OCI-LY3 (cell line): Measurements from ENCODE around the gene B4GALT2.
A peak's percentile ranks its signal among the peaks of the same experiment; 100 is the strongest.

Experiments
- H2AFZ ChIP-seq: fragments of 200-600, 300-600 bp; shearing (Covaris generic); 2 replicates; pipeline ENCODE4 v1.6.0; 2014; ENCODE audit warnings: antibody characterized with exemption, low read depth, low read length
- H3K27ac ChIP-seq: fragments of 200-600, 300-600 bp; sonication (generic); 2 replicates; pipeline ENCODE4 v1.5.1; 2014; ENCODE audit warnings: mild to moderate bottlenecking, low read length, moderate library complexity, mixed read lengths
- H3K27me3 ChIP-seq: fragments of 200-600, 300-600 bp; sonication (generic); 2 replicates; pipeline ENCODE4 v1.6.1; 2014; ENCODE audit warnings: low read depth, low read length, mixed read lengths
- H3K36me3 ChIP-seq: fragments of 200-600, 300-600 bp; sonication (generic); replicated peaks from 2 replicates; pipeline ENCODE3; 2014; ENCODE audit warnings: low read depth, low read length, mixed read lengths
- H3K4me1 ChIP-seq: fragments of 300-600, 200-600 bp; sonication (generic); 2 replicates; pipeline ENCODE4 v1.6.1; 2014; ENCODE audit warnings: low read length, mixed read lengths
- H3K4me2 ChIP-seq: fragments of 200-600, 300-600 bp; sonication (generic); 2 replicates; pipeline ENCODE4 v1.6.1; 2014; ENCODE audit warnings: low read length, mixed read lengths
- H3K4me3 ChIP-seq: fragments of 300-600, 200-600 bp; sonication (generic); 2 replicates; pipeline ENCODE4 v1.5.1; 2014; ENCODE audit warnings: antibody characterized with exemption, mild to moderate bottlenecking, low read length, moderate library complexity
- H3K79me2 ChIP-seq: fragments of 300-600, 200-600 bp; shearing (Covaris generic); 2 replicates; pipeline ENCODE4 v1.6.1; 2014; ENCODE audit warnings: mild to moderate bottlenecking, low read length, mixed read lengths
- H3K9ac ChIP-seq: fragments of 300-600, 200-600 bp; shearing (Covaris generic); 2 replicates; pipeline ENCODE4 v1.6.0; 2014; ENCODE audit warnings: mild to moderate bottlenecking, low read length, moderate library complexity
- H3K9me3 ChIP-seq: fragments of 200-600, 300-600 bp; shearing (Covaris generic); 2 replicates; pipeline ENCODE4 v1.6.1; 2014; ENCODE audit warnings: low read length, mixed read lengths; ENCODE audit not compliant: insufficient read depth
- H4K20me1 ChIP-seq: fragments of 200-600, 300-600 bp; sonication (generic); 2 replicates; pipeline ENCODE4 v1.6.1; 2016; ENCODE audit warnings: low read length, mixed read lengths; ENCODE audit not compliant: insufficient read depth
- EZH2phosphoT487 ChIP-seq: fragments of 200-600 bp; shearing (Covaris generic); IDR thresholded peaks from 2 replicates; pipeline ENCODE4 v1.6.1; 2018; ENCODE audit warnings: antibody characterized with exemption, mixed run types, low read depth
- TF ChIP-seq, protein P1 (sequence below): fragments of 200-600, 300-600 bp; sonication (generic); IDR thresholded peaks from 2 replicates; pipeline ENCODE4 v1.5.1; 2014; ENCODE audit warnings: antibody characterized with exemption, low read length, low read depth

B4GALT2 gene

DNA sequence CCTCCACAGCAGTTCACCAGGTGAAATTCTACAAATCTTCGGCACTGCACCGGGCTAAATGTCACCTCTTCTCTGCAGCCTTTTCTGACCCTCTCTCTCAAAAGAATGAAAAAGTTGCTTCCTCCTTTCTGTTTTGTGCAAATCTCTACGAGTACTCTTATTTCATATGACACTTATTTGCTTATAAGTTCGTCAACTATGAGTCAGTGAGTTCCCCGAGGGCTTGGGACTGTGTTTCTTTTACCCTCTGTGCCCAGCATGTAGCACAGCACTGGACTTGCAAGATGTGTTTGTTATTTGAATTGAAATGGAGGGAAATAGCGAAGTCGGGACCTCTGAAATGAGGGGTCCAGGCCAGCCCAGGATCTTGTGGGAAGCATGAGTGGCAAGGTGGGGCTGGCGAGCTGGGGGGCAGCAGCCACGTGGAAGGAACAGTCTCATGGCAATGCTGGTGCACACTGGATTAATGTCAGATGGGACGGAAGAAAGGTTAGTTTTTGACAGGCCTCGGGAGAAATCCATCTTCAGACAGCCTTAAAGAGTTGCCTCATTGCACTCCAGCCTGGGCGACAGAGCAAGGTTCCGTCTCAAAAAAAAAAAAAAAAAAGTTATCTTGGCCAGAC, 46.0 kb downstream of the B4GALT2 start:
- Histone ChIP-seq H3K9me3 (no peaks in the 10 kb centered on the region), H3K4me2 (peak overlapping the region; percentile 78), H3K79me2 (no peaks in the 10 kb centered on the region), H3K27me3 (no peaks in the 10 kb centered on the region), H3K4me3 (peak overlapping the region; percentile 51; the same call in 1 of the 2 replicates), H3K36me3 (no peaks in the 10 kb centered on the region), H2AFZ (peak overlapping the region; percentile 74; the same call in 1 of the 2 replicates), H4K20me1 (no peaks in the 10 kb centered on the region), H3K27ac (peak overlapping the region; percentile 32; the same call in 1 of the 2 replicates), H3K9ac (peak overlapping the region; percentile 6; the same call in 1 of the 2 replicates), H3K4me1 (peaks cover 20% of the 10 kb centered on the region)
- TF ChIP-seq, protein P1, sequence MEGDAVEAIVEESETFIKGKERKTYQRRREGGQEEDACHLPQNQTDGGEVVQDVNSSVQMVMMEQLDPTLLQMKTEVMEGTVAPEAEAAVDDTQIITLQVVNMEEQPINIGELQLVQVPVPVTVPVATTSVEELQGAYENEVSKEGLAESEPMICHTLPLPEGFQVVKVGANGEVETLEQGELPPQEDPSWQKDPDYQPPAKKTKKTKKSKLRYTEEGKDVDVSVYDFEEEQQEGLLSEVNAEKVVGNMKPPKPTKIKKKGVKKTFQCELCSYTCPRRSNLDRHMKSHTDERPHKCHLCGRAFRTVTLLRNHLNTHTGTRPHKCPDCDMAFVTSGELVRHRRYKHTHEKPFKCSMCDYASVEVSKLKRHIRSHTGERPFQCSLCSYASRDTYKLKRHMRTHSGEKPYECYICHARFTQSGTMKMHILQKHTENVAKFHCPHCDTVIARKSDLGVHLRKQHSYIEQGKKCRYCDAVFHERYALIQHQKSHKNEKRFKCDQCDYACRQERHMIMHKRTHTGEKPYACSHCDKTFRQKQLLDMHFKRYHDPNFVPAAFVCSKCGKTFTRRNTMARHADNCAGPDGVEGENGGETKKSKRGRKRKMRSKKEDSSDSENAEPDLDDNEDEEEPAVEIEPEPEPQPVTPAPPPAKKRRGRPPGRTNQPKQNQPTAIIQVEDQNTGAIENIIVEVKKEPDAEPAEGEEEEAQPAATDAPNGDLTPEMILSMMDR: no peak
- no peak for TF ChIP-seq EZH2phosphoT487

DNA sequence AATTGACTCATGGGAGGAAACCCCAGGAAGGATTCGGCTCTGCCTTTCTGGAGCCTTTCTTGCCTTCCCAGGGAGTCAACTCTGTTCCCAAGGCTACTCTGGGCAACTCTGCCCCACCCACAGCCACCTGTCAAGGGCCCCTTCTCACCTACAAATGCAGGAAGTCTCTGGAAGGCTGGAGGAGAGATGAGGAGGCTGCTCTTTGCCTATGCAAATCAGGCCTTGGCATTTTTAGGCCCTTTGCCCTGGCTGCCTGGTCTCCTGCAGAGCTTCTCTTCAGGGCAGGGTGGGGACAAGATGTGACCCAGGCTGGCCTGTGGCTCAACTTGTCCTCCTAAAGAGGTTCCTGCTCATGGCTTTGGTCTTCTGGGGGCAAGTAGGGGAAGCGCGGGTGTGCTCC, 46.8 kb downstream of the B4GALT2 start:
- peaks cover 20% of the 10 kb centered on the region for H3K4me1 ChIP-seq
- H3K27me3 ChIP-seq: no peaks in the 10 kb centered on the region
- no peak overlapping the region for H3K4me3 ChIP-seq
- no peaks in the 10 kb centered on the region for H3K79me2 ChIP-seq
- no peaks in the 10 kb centered on the region for H4K20me1 ChIP-seq
- no peaks in the 10 kb centered on the region for H3K9me3 ChIP-seq
- no peak overlapping the region for H3K4me2 ChIP-seq
- no peak for TF ChIP-seq EZH2phosphoT487
- TF ChIP-seq, protein P1: no peak
- no peak overlapping the region for H3K9ac ChIP-seq
- no peaks in the 10 kb centered on the region for H3K36me3 ChIP-seq
- no peak overlapping the region for H2AFZ ChIP-seq
- H3K27ac ChIP-seq: no peak overlapping the region

DNA sequence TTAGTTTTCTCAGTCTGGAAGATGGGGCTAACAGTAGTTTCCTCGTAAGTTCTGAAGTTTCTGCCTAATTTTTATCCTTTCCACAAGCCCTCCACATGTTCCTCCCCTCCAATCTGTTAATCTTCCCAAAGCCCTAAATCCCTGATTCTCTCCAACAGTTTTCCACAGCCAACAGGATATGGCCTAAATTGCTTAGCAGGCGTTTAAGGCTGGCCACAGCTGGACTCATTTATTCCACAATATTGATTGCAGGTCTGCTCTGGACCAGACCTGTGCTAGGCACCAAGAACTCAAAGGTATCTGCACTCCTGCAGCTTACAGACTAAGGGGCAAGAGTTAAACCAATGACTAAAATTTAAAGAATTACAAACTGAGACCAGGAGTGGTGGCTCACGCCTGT, 48.3 kb downstream of the B4GALT2 start:
- peaks cover 26% of the 10 kb centered on the region for H3K4me1 ChIP-seq
- H2AFZ ChIP-seq: no peak overlapping the region
- H4K20me1 ChIP-seq: no peaks in the 10 kb centered on the region
- H3K9me3 ChIP-seq: no peaks in the 10 kb centered on the region
- no peak overlapping the region for H3K4me2 ChIP-seq
- H3K4me3 ChIP-seq: no peak overlapping the region
- H3K27me3 ChIP-seq: no peaks in the 10 kb centered on the region
- H3K9ac ChIP-seq: no peak overlapping the region
- TF ChIP-seq, protein P1: no peak
- no peak for TF ChIP-seq EZH2phosphoT487
- no peaks in the 10 kb centered on the region for H3K36me3 ChIP-seq
- no peak overlapping the region for H3K27ac ChIP-seq
- H3K79me2 ChIP-seq: no peaks in the 10 kb centered on the region

DNA sequence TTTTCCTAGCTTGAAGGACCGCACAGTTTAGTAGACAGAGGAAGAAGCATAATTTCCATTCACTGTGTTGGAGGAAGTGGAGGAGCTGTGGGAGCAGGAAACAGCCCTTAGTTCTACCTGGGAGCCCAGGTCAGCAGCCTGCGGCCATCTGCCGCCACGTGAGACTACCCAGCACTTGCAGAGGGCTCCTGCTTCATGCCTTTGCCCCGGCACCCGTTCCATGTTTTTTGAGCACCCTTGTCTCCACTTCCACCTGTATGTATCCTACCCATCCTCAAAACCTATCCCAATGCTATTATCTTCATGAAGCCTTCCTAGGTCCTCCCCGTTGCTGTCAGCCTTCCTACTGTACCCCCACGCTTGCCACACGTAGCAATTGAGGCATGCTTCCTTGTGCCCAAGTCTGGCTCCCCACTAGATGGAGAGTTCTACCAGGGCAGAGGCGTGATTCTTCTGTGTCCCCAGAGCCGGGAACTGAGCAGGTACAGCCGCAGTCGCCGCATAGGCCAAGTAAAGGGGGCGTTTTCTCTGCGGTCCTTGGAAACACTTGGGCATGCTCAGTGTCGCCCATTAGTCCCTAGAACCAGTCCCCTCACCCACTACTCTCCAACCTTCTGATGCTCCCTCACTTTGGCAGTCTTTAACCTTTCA, 50.4 kb downstream of the B4GALT2 start:
- no peaks in the 10 kb centered on the region for H4K20me1 ChIP-seq
- TF ChIP-seq, protein P1: no peak
- TF ChIP-seq EZH2phosphoT487: no peak
- peaks cover 25% of the 10 kb centered on the region for H3K4me1 ChIP-seq
- H3K9me3 ChIP-seq: no peaks in the 10 kb centered on the region
- H3K36me3 ChIP-seq: no peaks in the 10 kb centered on the region
- no peaks in the 10 kb centered on the region for H3K79me2 ChIP-seq
- peak overlapping the region; percentile 71 for H3K27ac ChIP-seq
- H3K27me3 ChIP-seq: no peaks in the 10 kb centered on the region
- peak overlapping the region; percentile 99 for H3K4me3 ChIP-seq
- H2AFZ ChIP-seq: peak overlapping the region; percentile 39
- peak overlapping the region; percentile 91 for H3K9ac ChIP-seq
- peak overlapping the region; percentile 92 for H3K4me2 ChIP-seq
